Kidney (tissue), 14 donors: ENCODE results near the gene ZNF451. TPM values are rescaled to one million over a fixed set of nuclear protein-coding genes. Genes with fewer than 3 reads are reported as not detected.

ENCODE experiments used
- DNase-seq, 5 donors: peaks; one replicate each; pipeline ENCODE4 v3.0.0-alpha.2; 2013 to 2020
- FAIRE-seq: peaks from 2 replicates; lab custom pipeline; 2012; peaks lifted over from hg19 to GRCh38; lab: Jason Lieb, UNC
- H3K27ac ChIP-seq, 2 donors: one replicate each; pipeline ENCODE4 v1.7.0; 2013; ENCODE audit warnings: low read depth in 2 of 2, low read length in 2 of 2, inconsistent platforms in 1 of 2
- H3K27me3 ChIP-seq: one replicate; pipeline ENCODE4 v1.7.1; 2013; ENCODE audit warnings: low read length, inconsistent platforms; ENCODE audit not compliant: control insufficient read depth, insufficient read depth
- H3K36me3 ChIP-seq, 3 donors: one replicate each; pipeline versions ENCODE4 v1.7.0 to v1.7.1; 2013; ENCODE audit warnings: low read length in 3 of 3, control low read depth in 1 of 3, inconsistent platforms in 1 of 3; ENCODE audit not compliant: insufficient read depth in 3 of 3, control insufficient read depth in 2 of 3
- H3K4me1 ChIP-seq, 3 donors: one replicate each; pipeline versions ENCODE4 v1.7.0 to v1.7.1; 2013; ENCODE audit warnings: low read length in 3 of 3, inconsistent platforms in 1 of 3, low read depth in 1 of 3; ENCODE audit not compliant: control insufficient read depth in 2 of 3, insufficient read depth in 2 of 3
- H3K4me3 ChIP-seq, 3 donors: one replicate each; pipeline versions ENCODE4 v1.7.0 to v1.8.1; 2013; ENCODE audit warnings: low read length in 3 of 3, control low read depth in 1 of 3, inconsistent platforms in 1 of 3
- H3K9ac ChIP-seq, 3 donors: one replicate each; pipeline versions ENCODE4 v1.7.0 to v1.7.1; 2013; ENCODE audit warnings: low read length in 3 of 3, control low read depth in 1 of 3, inconsistent platforms in 1 of 3
- H3K9me3 ChIP-seq, 3 donors: one replicate each; pipeline versions ENCODE4 v1.7.0 to v1.7.1; 2013; ENCODE audit warnings: low read length in 3 of 3, control low read depth in 1 of 3, inconsistent platforms in 1 of 3; ENCODE audit not compliant: control insufficient read depth in 2 of 3, insufficient read depth in 1 of 3
- intact Hi-C: fragments of 100-400 bp; cut with DNase I; formaldehyde crosslinking; loops from one replicate; pipeline ENCODE4 v1.11.1; 2022
- polyA plus RNA-seq: library from polyadenylated mRNA; stranded (reverse); fragments of 350-450 nt; fragmentation: Illumina TruSeq; extraction: RNeasy Lipid Tissue Mini Kit (QIAGEN cat#74804); gene quantifications from one replicate; pipeline ENCODE4 v1.2.3, GENCODE V29; 2014; ENCODE audit warnings: low read depth, low replicate concordance; ENCODE audit not compliant: insufficient read depth
- total RNA-seq: library from RNA; stranded (reverse); fragmentation: NEBNext Ultra II Directional; extraction: Animal tissue kit (Norgen Biotek cat#: 25700); gene quantifications from one replicate; pipeline ENCODE4 v1.2.1, GENCODE V29; 2021
- TF ChIP-seq, protein P1 (sequence below): IDR thresholded peaks from 3 replicates; pipeline ENCODE4 v1.5.1; 2012; ENCODE audit warnings: mild to moderate bottlenecking, moderate library complexity, borderline replicate concordance; ENCODE audit not compliant: insufficient read depth; ENCODE audit errors: extremely low read depth
- donor health status: control.
- donor health status: control.
- donor health status: control.
- donor health status: control.
- donor health status: control.
- donor health status: DM: yes; HTN: yes; CAD: no.
- donor health status: Normal renal cell carcinoma (clear cell type).

The ZNF451 gene
- total and polyA plus RNA-seq, 2 donors from 2014 or later, result 7.8 to 55.0 TPM

DNA sequence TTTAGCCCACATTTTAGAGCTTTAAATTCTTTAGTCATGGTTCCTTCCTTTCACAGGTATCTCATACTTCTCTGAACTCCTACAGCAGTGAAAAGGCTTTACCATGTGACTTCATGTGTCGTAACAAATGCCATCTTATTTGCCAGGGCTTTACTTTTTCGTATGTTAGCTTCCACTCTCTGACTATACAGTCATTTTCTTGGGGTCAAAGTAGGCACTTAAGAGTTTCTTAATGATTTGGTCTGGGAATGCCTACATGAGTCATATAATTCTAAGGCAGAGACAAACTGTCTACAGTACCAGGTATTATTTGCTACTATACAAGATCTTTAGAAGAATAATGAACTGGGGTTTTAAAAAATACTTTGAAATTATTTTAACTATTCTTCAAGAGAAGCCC is 117.2 kb downstream of the ZNF451 start:
- Histone ChIP-seq H3K36me3 (peaks cover 0 to 3% (median 0%) of the 10 kb centered on the region in 3 donors), H3K9me3 (no peaks in the 10 kb centered on the region), H3K27ac (no peak overlapping the region), H3K9ac (no peak overlapping the region), H3K4me1 (no peaks in the 10 kb centered on the region), H3K27me3 (no peaks in the 10 kb centered on the region), H3K4me3 (no peak overlapping the region)
- intact Hi-C loops, result no loop called here
- TF ChIP-seq, protein P1, sequence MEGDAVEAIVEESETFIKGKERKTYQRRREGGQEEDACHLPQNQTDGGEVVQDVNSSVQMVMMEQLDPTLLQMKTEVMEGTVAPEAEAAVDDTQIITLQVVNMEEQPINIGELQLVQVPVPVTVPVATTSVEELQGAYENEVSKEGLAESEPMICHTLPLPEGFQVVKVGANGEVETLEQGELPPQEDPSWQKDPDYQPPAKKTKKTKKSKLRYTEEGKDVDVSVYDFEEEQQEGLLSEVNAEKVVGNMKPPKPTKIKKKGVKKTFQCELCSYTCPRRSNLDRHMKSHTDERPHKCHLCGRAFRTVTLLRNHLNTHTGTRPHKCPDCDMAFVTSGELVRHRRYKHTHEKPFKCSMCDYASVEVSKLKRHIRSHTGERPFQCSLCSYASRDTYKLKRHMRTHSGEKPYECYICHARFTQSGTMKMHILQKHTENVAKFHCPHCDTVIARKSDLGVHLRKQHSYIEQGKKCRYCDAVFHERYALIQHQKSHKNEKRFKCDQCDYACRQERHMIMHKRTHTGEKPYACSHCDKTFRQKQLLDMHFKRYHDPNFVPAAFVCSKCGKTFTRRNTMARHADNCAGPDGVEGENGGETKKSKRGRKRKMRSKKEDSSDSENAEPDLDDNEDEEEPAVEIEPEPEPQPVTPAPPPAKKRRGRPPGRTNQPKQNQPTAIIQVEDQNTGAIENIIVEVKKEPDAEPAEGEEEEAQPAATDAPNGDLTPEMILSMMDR, result no peak
- FAIRE-seq (no peak), DNase-seq (no peak)

DNA sequence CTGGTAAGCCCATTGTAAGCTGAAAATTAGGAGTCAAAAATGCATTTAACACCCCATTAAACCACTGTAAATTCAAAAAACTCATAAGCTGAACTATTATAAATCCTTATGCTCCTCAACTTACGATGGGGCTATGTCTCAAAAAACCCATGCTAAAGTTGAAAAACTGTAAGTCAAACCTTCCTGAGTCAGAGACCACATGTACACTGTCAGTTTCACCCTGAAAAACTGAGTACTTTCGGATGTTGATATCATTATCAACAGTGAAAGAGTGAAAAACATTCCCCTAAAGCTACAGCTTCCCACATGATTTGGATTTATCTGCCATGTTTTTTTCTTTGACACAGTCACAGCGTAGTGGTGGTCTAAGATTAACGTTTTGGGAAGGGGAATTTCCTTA is 117.9 kb downstream of the ZNF451 start:
- H3K9ac ChIP-seq, result no peak overlapping the region
- H3K27ac ChIP-seq, result no peak overlapping the region
- TF ChIP-seq, protein P1, result no peak
- H3K4me3 ChIP-seq, result no peak overlapping the region
- no peak for FAIRE-seq
- intact Hi-C loops, result no loop called here
- H3K4me1 ChIP-seq, result no peaks in the 10 kb centered on the region
- H3K36me3 ChIP-seq, result no peaks in the 10 kb centered on the region
- no peak for DNase-seq
- H3K27me3 ChIP-seq, result no peaks in the 10 kb centered on the region
- no peaks in the 10 kb centered on the region for H3K9me3 ChIP-seq

DNA sequence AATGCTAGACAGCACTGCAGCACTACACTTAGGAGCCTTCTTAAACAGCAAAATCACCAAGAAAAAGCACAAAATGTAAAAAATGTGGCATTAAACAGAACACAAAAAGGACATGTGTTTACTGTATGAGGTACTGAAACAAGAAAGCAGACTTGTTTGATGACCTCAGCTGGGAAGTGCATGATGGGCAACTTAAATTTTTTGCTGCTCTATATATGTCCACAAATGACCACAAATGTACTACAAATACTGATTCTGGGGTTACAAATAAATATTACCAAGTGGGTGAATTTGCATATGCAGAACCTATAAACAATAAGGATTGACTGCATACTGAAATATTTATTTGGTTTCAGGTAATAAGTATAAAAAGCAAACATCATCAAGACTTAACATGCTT is 119.0 kb downstream of the ZNF451 start:
- no peak for FAIRE-seq
- H3K9ac ChIP-seq, result no peak overlapping the region
- TF ChIP-seq, protein P1, result no peak

DNA sequence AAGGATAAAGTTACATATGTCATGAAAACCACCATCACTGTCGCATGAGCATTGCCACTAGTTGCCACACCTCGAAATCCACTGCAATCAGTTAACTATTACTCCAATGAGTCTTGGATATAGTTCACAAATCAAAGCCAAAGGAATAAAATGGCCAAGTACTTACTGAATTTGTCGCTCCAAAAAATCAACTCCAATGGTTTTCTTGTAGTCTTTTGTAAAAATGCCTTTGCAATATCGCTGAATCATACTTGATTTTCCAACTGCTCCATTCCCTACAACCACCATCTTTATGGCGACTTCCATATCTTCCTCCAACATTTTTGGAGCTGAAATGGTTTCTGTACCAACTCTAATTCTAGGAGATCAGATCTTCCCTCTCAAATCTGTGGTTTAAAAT is 120.1 kb downstream of the ZNF451 start:
- DNase-seq (no peak), FAIRE-seq (no peak)
- H3K27me3 ChIP-seq, result no peaks in the 10 kb centered on the region
- H3K4me1 ChIP-seq, result no peaks in the 10 kb centered on the region
- no peak overlapping the region for H3K9ac ChIP-seq
- intact Hi-C loops, result no loop called here
- H3K36me3 ChIP-seq, result no peaks in the 10 kb centered on the region
- no peak overlapping the region for H3K4me3 ChIP-seq
- no peaks in the 10 kb centered on the region for H3K9me3 ChIP-seq
- no peak overlapping the region for H3K27ac ChIP-seq
- TF ChIP-seq, protein P1, result no peak

More for the DNA sequence above, 119.0 kb downstream of the ZNF451 start:
- no peak for DNase-seq
- no peaks in the 10 kb centered on the region for H3K36me3 ChIP-seq
- no peak overlapping the region for H3K4me3 ChIP-seq
- H3K4me1 ChIP-seq, result no peaks in the 10 kb centered on the region
- no peaks in the 10 kb centered on the region for H3K9me3 ChIP-seq
- no peaks in the 10 kb centered on the region for H3K27me3 ChIP-seq
- H3K27ac ChIP-seq, result no peak overlapping the region
- intact Hi-C loops, result no loop called here
